ENCODE data around the gene CDH4. TPM values are rescaled to one million over a fixed set of nuclear protein-coding genes. Genes with fewer than 3 reads are reported as not detected.

CDH4 gene
- total and polyA plus RNA-seq, 9 of the 15 experiments (the other 6 are each of a cell fraction or from before 2014, with no cell fraction given), result 0.04 TPM; not detected in 8

DNA sequence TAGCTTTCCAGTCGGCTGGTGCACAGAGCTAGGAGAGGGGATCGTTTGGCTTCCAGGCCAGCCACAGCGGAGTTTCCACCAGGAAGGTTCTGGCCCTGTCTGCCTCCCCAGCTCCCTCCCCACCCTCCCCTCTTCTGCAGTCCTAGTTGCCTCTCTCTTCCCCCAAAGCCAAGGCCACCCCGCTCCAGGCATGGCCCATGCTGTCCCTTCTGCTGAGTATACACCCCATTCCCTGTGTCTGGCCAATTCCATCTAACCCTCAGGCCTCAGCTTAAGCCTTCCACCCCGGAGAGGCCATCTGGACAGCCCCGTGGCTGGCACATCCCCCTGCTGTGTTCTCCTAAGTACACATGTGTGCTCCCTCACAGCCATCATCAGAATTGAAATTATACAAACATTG is 167.4 kb downstream of the CDH4 start (continued):
- TF ChIP-seq, protein P1, sequence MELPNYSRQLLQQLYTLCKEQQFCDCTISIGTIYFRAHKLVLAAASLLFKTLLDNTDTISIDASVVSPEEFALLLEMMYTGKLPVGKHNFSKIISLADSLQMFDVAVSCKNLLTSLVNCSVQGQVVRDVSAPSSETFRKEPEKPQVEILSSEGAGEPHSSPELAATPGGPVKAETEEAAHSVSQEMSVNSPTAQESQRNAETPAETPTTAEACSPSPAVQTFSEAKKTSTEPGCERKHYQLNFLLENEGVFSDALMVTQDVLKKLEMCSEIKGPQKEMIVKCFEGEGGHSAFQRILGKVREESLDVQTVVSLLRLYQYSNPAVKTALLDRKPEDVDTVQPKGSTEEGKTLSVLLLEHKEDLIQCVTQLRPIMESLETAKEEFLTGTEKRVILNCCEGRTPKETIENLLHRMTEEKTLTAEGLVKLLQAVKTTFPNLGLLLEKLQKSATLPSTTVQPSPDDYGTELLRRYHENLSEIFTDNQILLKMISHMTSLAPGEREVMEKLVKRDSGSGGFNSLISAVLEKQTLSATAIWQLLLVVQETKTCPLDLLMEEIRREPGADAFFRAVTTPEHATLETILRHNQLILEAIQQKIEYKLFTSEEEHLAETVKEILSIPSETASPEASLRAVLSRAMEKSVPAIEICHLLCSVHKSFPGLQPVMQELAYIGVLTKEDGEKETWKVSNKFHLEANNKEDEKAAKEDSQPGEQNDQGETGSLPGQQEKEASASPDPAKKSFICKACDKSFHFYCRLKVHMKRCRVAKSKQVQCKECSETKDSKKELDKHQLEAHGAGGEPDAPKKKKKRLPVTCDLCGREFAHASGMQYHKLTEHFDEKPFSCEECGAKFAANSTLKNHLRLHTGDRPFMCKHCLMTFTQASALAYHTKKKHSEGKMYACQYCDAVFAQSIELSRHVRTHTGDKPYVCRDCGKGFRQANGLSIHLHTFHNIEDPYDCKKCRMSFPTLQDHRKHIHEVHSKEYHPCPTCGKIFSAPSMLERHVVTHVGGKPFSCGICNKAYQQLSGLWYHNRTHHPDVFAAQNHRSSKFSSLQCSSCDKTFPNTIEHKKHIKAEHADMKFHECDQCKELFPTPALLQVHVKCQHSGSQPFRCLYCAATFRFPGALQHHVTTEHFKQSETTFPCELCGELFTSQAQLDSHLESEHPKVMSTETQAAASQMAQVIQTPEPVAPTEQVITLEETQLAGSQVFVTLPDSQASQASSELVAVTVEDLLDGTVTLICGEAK (IDR thresholded peaks at IDR 0.05), result no peak
- TF ChIP-seq, protein P1 (CRISPR knock-in tag; IDR thresholded peaks at IDR 0.05), result no peak
- TF ChIP-seq HIVEP1 (CRISPR knock-in tag; IDR thresholded peaks at IDR 0.05), result no peak
